Immature natural killer cell (primary cell): ENCODE data around the gene COASY. TPM values are rescaled to one million over a fixed set of nuclear protein-coding genes. Genes with fewer than 3 reads are reported as not detected.
A peak's percentile ranks its signal among the peaks of the same experiment; 100 is the strongest.

Experiments
- DNase-seq, 3 donors: peaks; one replicate each; pipeline ENCODE4 v3.0.0; 2022; ENCODE audit warnings: mixed read lengths in 1 of 3
- H3K27ac Mint-ChIP-seq, 6 donors: one replicate each; pipeline ENCODE4 v1.8.0; 2020; ENCODE audit warnings: mixed read lengths in 6 of 6, mild to moderate bottlenecking in 5 of 6, inconsistent platforms in 4 of 6, moderate library complexity in 3 of 6
- H3K27me3 Mint-ChIP-seq, 3 donors: one replicate each; pipeline ENCODE4 v1.8.0; 2020 to 2021; ENCODE audit warnings: low read depth in 3 of 3, mild to moderate bottlenecking in 3 of 3, mixed read lengths in 3 of 3, moderate library complexity in 3 of 3, inconsistent platforms in 1 of 3
- H3K36me3 Mint-ChIP-seq, 3 donors: one replicate each; pipeline ENCODE4 v1.8.0; 2020; ENCODE audit warnings: mixed read lengths in 3 of 3, inconsistent platforms in 2 of 3, mild to moderate bottlenecking in 2 of 3
- H3K4me1 Mint-ChIP-seq, 2 donors: one replicate each; pipeline ENCODE4 v1.8.0; 2020; ENCODE audit warnings: inconsistent platforms in 2 of 2, mild to moderate bottlenecking in 2 of 2, mixed read lengths in 2 of 2, moderate library complexity in 1 of 2
- H3K4me3 Mint-ChIP-seq, 5 donors: one replicate each; pipeline ENCODE4 v1.8.0; 2020; ENCODE audit warnings: mild to moderate bottlenecking in 5 of 5, mixed read lengths in 5 of 5, inconsistent platforms in 3 of 5, moderate library complexity in 3 of 5
- H3K9me3 Mint-ChIP-seq, 6 donors: one replicate each; pipeline ENCODE4 v1.8.0; 2020; ENCODE audit warnings: mild to moderate bottlenecking in 6 of 6, mixed read lengths in 6 of 6, inconsistent platforms in 4 of 6, moderate library complexity in 3 of 6
- polyA plus RNA-seq, 3 donors: library from polyadenylated mRNA; unstranded; fragments of 300-500 nt; fragmentation: Illumina TruSeq; gene quantifications; one replicate each; pipeline ENCODE4 v1.2.3, GENCODE V29; 2021

Gene COASY
- polyA plus RNA-seq, 3 donors from 2014 or later: 54.1 to 136 (median 72.5) TPM

- Mint-ChIP-seq H3K36me3 (peaks cover 6 to 18% (median 7%) of the 10 kb centered on the region in 3 donors), H3K27me3 (peaks cover 0 to 7% (median 0%) of the 10 kb centered on the region in 3 donors), H3K27ac (peak overlapping the region; percentile 89 to 98 (median 98))
Observed at GRCh38 chr17:42578282-42578869, 16.4 kb downstream of the COASY start.

GRCh38 chr17:42579794-42580551, 18.0 kb downstream of the COASY start:
- Mint-ChIP-seq H3K27ac (peak overlapping the region in 4 of 6 donors; percentile 10 to 80 (median 51)), H3K4me3 (peak overlapping the region in 3 of 5 donors; percentile 30 to 44 (median 33)), H3K27me3 (peaks cover 0 to 5% (median 0%) of the 10 kb centered on the region in 3 donors), H3K4me1 (peaks cover 30 to 36% of the 10 kb centered on the region in 2 donors), H3K9me3 (no peaks in the 10 kb centered on the region), H3K36me3 (peaks cover 0 to 20% (median 3%) of the 10 kb centered on the region in 3 donors)
- no peak for DNase-seq

More at GRCh38 chr17:42578282-42578869, 16.4 kb downstream of the COASY start:
- Mint-ChIP-seq H3K9me3 (no peaks in the 10 kb centered on the region), H3K4me3 (peak overlapping the region; percentile 96 to 100 (median 99)), H3K4me1 (peaks cover 33 to 44% of the 10 kb centered on the region in 2 donors)
- DNase-seq: peak; percentile 50 to 55 (median 53)

- Mint-ChIP-seq H3K36me3 (peaks cover 0 to 32% (median 11%) of the 10 kb centered on the region in 3 donors), H3K27me3 (peaks cover 0 to 3% (median 0%) of the 10 kb centered on the region in 3 donors), H3K4me3 (no peak overlapping the region), H3K9me3 (no peaks in the 10 kb centered on the region), H3K4me1 (peaks cover 20% of the 10 kb centered on the region in 2 donors), H3K27ac (no peak overlapping the region)
- DNase-seq: no peak
Observed at GRCh38 chr17:42581744-42582270, 19.9 kb downstream of the COASY start.

- peak overlapping the region in 1 of 6 donors; percentile 63 for H3K27ac Mint-ChIP-seq
Observed at GRCh38 chr17:42584880-42585279, 22.9 kb downstream of the COASY start.

GRCh38 chr17:42585353-42585752, 23.4 kb downstream of the COASY start:
- Mint-ChIP-seq H3K9me3 (no peaks in the 10 kb centered on the region), H3K4me1 (peaks cover 0 to 4% of the 10 kb centered on the region in 2 donors), H3K27ac (peak overlapping the region in 1 of 6 donors; percentile 14), H3K27me3 (no peaks in the 10 kb centered on the region), H3K4me3 (no peak overlapping the region), H3K36me3 (peaks cover 6 to 45% (median 17%) of the 10 kb centered on the region in 3 donors)
- no peak for DNase-seq

More at GRCh38 chr17:42584880-42585279, 22.9 kb downstream of the COASY start:
- Mint-ChIP-seq H3K36me3 (peaks cover 6 to 45% (median 17%) of the 10 kb centered on the region in 3 donors), H3K9me3 (no peaks in the 10 kb centered on the region), H3K27me3 (no peaks in the 10 kb centered on the region), H3K4me1 (peaks cover 0 to 4% of the 10 kb centered on the region in 2 donors), H3K4me3 (no peak overlapping the region)
- no peak for DNase-seq

GRCh38 chr17:42586514-42587230, 24.7 kb downstream of the COASY start:
- Mint-ChIP-seq H3K4me3 (no peak overlapping the region), H3K4me1 (peaks cover 2 to 4% of the 10 kb centered on the region in 2 donors), H3K36me3 (peaks cover 6 to 51% (median 17%) of the 10 kb centered on the region in 3 donors), H3K27me3 (no peaks in the 10 kb centered on the region), H3K9me3 (no peaks in the 10 kb centered on the region), H3K27ac (peak overlapping the region in 3 of 6 donors; percentile 36 to 62 (median 58))
- no peak for DNase-seq

GRCh38 chr17:42590886-42591285, 28.9 kb downstream of the COASY start:
- no peaks in the 10 kb centered on the region for H3K9me3 Mint-ChIP-seq
- peaks cover 6 to 28% (median 10%) of the 10 kb centered on the region in 3 donors for H3K36me3 Mint-ChIP-seq
- peaks cover 9 to 15% of the 10 kb centered on the region in 2 donors for H3K4me1 Mint-ChIP-seq
- no peak overlapping the region for H3K4me3 Mint-ChIP-seq
- H3K27ac Mint-ChIP-seq: no peak overlapping the region
- no peaks in the 10 kb centered on the region for H3K27me3 Mint-ChIP-seq
- DNase-seq: no peak

GRCh38 chr17:42591411-42591810, 29.5 kb downstream of the COASY start:
- DNase-seq: no peak
- Mint-ChIP-seq H3K27me3 (no peaks in the 10 kb centered on the region), H3K27ac (peak overlapping the region in 1 of 6 donors; percentile 57), H3K4me3 (no peak overlapping the region), H3K36me3 (peaks cover 6 to 27% (median 13%) of the 10 kb centered on the region in 3 donors), H3K9me3 (no peaks in the 10 kb centered on the region), H3K4me1 (peaks cover 10 to 19% of the 10 kb centered on the region in 2 donors)

GRCh38 chr17:42596386-42596785, 34.4 kb downstream of the COASY start:
- Mint-ChIP-seq H3K4me3 (no peak overlapping the region), H3K9me3 (no peaks in the 10 kb centered on the region), H3K27me3 (peaks cover 0 to 2% (median 2%) of the 10 kb centered on the region in 3 donors), H3K36me3 (peaks cover 3 to 11% (median 4%) of the 10 kb centered on the region in 3 donors), H3K4me1 (peaks cover 26 to 44% of the 10 kb centered on the region in 2 donors), H3K27ac (peak overlapping the region in 1 of 6 donors; percentile 68)
- DNase-seq: no peak

GRCh38 chr17:42598905-42599304, 37.0 kb downstream of the COASY start:
- Mint-ChIP-seq H3K4me3 (no peak overlapping the region), H3K9me3 (no peaks in the 10 kb centered on the region), H3K27ac (peak overlapping the region in 2 of 6 donors; percentile 0 to 19), H3K4me1 (peaks cover 32 to 48% of the 10 kb centered on the region in 2 donors), H3K36me3 (peaks cover 3 to 16% (median 4%) of the 10 kb centered on the region in 3 donors), H3K27me3 (peaks cover 0 to 2% (median 2%) of the 10 kb centered on the region in 3 donors)
- no peak for DNase-seq

- Mint-ChIP-seq H3K27me3 (peaks cover 0 to 2% (median 2%) of the 10 kb centered on the region in 3 donors), H3K27ac (peak overlapping the region in 3 of 6 donors; percentile 33 to 82 (median 39)), H3K4me3 (peak overlapping the region in 2 of 5 donors; percentile 3 to 33), H3K36me3 (peaks cover 0 to 21% (median 3%) of the 10 kb centered on the region in 3 donors), H3K9me3 (no peaks in the 10 kb centered on the region), H3K4me1 (peaks cover 68 to 83% of the 10 kb centered on the region in 2 donors)
- no peak for DNase-seq
Observed at GRCh38 chr17:42603318-42603717, 41.4 kb downstream of the COASY start.

- no peaks in the 10 kb centered on the region for H3K9me3 Mint-ChIP-seq
- peaks cover 8 to 13% (median 9%) of the 10 kb centered on the region in 3 donors for H3K27me3 Mint-ChIP-seq
- no peak for DNase-seq
- H3K4me1 Mint-ChIP-seq: peaks cover 62 to 74% of the 10 kb centered on the region in 2 donors
- peak overlapping the region; percentile 99 to 100 (median 100) for H3K4me3 Mint-ChIP-seq
- H3K27ac Mint-ChIP-seq: peak overlapping the region; percentile 94 to 100 (median 98)
- peaks cover 0 to 18% (median 0%) of the 10 kb centered on the region in 3 donors for H3K36me3 Mint-ChIP-seq
Observed at GRCh38 chr17:42607769-42608168, 45.8 kb downstream of the COASY start.
